ENCODE data around the gene PSENEN. TPM values are rescaled to one million over a fixed set of nuclear protein-coding genes. Genes with fewer than 3 reads are reported as not detected.
"Not testable (repeated sequence)": the region's sequence is repeated elsewhere in the genome, so short reads cannot be mapped to it uniquely, and the experiment has no call there.

PSENEN gene
- total RNA-seq, 1 experiment from 2014 or later, result 186 TPM

DNA sequence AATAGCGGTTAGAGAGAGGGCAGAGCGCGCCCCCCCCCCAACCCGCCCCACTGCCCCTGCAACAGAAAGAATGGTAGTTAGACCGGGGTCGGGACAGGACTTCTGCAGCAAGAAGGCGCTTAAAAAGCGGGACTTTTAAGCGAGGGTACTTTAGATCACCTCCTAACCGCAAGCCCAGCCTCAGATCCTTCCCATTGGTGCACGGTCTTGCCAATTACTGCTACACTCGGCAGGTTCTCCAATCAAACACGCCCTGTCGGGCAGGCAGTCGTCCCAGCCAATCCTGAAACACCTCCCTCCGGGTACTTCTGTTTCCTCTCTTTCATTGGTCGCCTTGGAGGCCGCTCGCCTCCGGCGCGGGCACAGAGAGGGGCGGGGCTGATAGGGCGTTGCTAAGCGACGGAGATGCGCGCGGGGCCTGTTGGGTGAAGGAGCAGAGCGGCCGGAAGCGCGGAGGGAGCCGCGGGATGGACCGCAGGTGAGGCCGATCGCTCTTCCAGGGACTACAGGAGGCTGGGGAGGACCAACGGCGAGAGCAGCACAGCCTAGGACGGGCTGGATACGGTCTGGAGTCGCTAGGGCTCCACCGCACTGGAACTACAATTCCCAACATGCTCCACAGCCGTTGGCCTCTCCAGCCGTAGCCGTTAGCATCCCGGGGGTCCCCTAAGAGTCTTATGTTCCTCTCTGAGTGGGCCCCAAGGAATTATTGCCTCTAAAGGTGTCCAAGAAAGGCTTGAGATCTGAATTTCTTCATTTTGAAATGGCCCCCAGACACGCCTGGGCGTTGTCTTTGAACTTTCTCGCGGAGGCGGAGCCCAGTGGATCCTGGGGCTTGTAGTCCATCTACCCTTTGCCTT lies 12.5 kb downstream of the PSENEN start, which contains the start of gene PROSER3:
PROSER3 (plus strand) TSS at position 428 of the 860 bp plus-strand sequence; CDS start at position 468, 40 bp downstream.
- peak; percentile 100 for DNase-seq (ENCODE audit: low read depth)
- in situ Hi-C loops (cut with HindIII; ENCODE audit: low pct_unique_long_range_greater_than_20kb, low sequenced_read_pairs), result no loop called here

DNA sequence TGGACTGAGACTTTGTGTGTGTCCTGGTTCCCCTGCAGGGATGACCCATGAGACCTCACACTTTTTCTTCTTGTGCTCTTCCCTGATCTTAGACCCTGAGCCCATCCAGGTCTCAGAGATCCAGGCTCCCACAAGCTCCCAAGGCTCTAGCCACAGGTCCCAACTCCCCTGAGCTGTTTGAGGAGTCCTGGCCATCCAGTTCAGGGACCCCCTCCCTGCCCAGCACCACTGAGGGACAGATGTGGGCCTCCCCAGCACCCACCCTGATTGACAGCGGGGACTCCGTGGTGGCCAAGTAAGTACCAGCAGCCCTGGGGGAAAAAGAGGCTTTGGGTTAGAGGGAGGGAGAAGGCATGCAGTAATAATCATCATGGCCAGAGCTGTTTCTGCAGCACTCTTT lies 14.2 kb downstream of the PSENEN start:
- DNase-seq (ENCODE audit: low read depth), result no peak
- in situ Hi-C loops (cut with HindIII; ENCODE audit: low pct_unique_long_range_greater_than_20kb, low sequenced_read_pairs), result no loop called here

DNA sequence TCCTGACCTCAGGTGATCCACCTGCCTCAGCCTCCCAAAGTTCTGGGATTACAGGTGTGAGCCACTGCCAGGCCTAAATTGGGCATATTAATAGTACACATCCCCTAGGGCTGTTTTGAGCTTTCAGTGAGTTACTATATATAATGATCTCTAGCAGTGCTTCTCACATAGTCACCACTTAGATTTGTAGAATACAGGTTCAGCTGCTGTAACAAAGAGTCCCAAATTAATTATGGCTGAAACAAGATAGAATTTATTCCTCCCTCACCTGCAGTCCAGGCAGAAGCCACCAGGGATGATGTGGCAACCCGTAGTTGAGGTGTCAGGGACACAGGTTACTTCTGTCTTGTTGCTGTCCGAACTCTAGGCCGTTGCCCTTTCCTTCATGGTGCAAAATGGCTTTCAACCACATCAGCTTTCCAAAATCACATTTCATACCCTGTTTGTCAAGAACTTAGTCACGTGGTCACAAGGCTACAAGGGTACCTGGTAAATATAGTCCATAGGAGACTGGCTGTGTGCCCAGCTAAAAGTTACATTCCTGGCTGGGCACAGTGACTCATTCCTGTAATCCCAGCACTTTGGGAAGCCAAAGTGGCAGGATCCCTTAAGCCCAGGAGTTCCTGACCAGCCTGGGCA lies 15.4 kb downstream of the PSENEN start:
- no peak for DNase-seq (ENCODE audit: low read depth)
- in situ Hi-C loops (cut with HindIII; ENCODE audit: low pct_unique_long_range_greater_than_20kb, low sequenced_read_pairs), result no loop called here

DNA sequence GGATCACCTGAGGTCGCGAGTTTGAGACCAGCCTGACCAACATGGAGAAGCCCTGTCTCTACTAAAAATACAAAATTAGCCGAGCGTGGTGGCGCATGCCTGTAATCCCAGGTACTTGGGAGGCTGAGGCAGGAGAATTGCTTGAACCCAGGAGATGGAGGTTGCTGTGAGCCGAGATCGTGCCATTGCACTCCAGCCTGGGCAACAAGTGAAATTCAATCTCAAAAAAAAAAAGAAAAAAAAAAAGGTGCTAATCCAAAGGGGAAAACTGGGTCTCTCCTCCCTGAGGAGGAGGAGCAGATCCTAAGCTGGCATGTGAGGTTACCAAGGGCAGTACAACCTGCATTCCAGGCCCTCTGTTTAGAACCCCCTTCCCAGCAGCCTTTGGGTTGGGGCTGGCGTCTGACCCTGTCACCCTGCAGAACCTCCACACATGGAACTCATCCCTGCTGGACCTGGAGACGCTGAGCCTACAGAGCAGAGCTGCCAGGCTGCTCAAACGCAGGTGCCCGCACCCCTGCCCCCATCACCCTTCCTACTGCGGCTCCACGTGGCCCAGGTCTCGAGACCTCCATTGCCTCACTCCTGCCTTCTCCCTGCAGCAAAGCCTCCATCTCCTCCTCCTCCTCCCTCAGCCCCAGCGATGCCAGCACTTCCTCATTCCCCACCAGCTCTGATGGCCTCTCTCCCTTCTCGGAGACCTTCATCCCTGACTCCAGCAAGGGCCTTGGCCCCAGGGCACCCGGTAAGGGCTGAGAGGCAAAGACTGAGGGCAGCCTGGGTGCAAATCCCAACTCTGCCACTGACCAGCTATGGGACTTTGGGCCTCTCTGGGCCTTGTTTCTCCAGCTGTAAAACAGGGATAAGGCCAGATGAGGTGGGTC lies 19.2 kb downstream of the PSENEN start:
- DNase-seq (ENCODE audit: low read depth), result no peak

DNA sequence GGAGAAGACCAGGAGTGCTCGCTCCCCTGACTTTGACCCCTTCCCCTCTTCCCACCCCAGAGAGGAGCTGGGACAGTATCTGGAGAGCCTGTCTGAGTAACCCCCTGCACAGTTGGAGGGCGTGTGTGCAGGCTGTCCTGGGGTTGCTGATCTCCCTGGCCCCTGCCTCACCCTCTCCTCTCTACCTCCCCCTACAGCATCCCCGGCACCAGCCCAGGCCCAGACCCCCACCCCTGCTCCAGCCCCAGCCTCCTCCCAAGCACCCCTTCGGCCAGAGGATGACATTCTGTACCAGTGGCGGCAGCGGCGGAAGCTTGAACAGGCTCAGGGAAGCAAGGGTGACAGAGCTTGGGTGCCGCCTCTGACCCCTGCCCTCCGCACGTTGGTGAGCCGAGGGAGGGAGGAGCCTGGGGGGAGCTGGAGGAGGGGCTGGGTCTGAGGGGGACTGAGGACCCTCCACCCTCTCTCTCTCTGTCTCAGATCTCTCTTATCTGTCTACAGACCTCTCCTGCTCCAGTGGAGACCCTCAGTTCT lies 21.2 kb downstream of the PSENEN start:
- no peak for DNase-seq (ENCODE audit: low read depth)
- in situ Hi-C loops (cut with HindIII; ENCODE audit: low pct_unique_long_range_greater_than_20kb, low sequenced_read_pairs), result no loop called here

More for the DNA sequence above, 19.2 kb downstream of the PSENEN start:
- in situ Hi-C loops (cut with HindIII; ENCODE audit: low pct_unique_long_range_greater_than_20kb, low sequenced_read_pairs), result no loop called here

DNA sequence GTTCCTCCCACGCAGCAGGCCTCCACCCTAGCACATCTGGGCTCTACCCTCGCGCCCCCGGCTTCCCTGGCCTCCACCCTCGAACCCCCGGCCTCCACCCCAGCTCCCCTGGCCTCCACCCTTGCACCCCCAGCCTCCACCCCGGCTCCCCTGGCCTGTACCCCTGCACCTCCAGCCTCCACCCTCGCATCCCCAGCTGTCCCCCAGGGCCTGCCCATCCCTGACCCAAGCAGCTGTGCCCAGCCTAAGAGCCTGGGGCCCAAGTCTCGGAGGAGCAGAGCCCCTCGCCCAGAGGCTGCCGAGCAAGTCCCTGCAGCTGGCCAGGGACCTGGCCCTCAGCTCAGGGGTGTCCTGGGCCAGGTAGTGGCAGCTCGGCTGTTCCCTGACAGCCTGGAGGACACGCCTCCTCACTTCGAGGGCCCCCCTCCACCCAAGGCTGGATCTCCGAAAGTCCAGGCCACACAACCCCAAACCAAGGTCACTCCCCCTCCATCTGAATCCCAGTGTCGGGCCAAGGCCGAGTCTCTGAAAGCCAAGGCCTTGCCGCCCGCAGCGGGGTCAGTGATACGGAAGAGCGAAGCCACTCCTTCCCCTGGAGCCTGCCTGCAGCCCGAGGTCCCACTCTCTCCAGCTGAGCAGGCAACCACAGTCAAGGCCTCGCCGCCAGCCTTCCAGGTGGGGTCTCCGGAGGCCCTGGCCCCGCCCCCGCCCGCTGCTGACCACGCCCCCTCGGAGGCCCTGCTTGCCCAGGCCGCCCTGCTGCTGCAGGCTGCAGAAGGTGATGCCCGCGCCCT lies 22.0 kb downstream of the PSENEN start:
- DNase-seq (ENCODE audit: low read depth), result peak; percentile 85
- in situ Hi-C loops (cut with HindIII; ENCODE audit: low pct_unique_long_range_greater_than_20kb, low sequenced_read_pairs), result no loop called here

DNA sequence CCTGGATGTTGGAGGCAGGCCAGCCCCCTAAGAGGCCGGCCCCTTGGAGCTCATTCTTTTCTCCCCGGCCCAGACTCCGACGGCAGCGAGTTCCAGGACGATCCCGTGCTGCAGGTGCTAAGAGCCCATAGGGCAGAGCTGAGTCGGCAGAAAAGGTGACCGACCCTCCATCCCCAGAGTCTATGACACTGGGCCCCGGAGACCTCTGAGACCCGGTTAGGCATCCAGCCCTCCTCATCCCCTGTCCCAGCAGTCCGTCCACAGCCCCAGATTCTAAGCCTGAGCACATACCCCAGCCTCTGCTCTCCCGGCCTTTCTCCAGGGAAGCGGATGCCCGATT lies 22.6 kb downstream of the PSENEN start:
- in situ Hi-C loops (cut with HindIII; ENCODE audit: low pct_unique_long_range_greater_than_20kb, low sequenced_read_pairs), result no loop called here
- DNase-seq (ENCODE audit: low read depth), result no peak

DNA sequence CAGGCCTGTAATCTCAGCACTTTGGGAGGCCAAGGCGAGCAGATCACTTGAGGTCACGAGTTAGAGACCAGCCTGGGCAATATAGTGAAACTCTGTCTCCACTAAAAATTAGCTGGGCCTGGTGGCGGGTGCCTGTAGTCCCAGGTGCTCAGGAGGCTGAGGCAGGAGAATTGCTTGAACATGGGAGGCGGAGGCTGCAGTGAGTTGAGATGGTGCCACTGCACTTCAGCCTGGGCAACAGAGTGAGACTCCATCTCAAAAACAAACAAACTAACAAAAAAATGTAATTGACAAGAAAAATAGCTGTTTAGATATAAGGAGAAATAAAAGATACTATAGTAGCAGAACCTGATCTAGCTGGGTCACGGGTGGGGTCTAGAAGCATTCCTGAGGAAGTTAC lies 26.9 kb downstream of the PSENEN start:
- DNase-seq (ENCODE audit: low read depth); in situ Hi-C loops (cut with HindIII; ENCODE audit: low pct_unique_long_range_greater_than_20kb, low sequenced_read_pairs): not testable (repeated sequence)

DNA sequence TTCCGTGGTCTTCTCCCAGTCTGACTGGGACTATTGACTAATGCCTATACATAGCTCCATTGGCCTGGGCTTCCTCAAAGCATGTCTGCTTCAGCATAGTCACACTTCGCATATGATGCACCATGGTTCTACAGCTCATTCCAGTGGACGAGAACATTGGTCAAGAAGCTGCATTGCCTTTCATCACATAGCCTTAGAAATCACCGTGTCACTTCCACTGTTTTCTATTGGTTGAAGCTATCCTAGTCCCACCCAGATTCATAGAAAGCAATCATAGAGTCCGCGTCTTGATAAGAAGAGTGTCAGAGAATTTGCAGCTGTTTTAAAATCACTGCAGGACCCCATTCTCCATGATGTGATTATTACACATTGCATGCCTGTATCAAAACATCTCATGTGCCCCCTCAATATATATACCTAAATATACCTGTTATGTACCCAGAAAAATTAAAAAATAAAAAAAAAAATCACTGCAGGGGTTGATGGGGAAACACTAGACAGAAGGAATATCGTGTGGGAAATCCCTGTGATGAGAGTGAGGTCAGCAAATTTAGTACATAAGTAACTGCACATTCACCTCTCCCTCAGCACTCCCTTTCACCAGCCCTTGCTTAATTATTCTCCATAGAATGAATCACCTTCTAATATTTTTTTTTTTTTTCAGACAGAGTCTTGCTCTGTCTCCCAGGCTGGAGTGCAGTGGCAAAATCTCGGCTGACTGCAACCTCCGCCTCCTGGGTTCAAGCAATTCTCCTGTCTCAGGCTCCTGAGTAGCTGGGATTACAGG lies 27.8 kb downstream of the PSENEN start:
- in situ Hi-C loops (cut with HindIII; ENCODE audit: low pct_unique_long_range_greater_than_20kb, low sequenced_read_pairs), result no loop called here
- peak; percentile 88 for DNase-seq (ENCODE audit: low read depth)

DNA sequence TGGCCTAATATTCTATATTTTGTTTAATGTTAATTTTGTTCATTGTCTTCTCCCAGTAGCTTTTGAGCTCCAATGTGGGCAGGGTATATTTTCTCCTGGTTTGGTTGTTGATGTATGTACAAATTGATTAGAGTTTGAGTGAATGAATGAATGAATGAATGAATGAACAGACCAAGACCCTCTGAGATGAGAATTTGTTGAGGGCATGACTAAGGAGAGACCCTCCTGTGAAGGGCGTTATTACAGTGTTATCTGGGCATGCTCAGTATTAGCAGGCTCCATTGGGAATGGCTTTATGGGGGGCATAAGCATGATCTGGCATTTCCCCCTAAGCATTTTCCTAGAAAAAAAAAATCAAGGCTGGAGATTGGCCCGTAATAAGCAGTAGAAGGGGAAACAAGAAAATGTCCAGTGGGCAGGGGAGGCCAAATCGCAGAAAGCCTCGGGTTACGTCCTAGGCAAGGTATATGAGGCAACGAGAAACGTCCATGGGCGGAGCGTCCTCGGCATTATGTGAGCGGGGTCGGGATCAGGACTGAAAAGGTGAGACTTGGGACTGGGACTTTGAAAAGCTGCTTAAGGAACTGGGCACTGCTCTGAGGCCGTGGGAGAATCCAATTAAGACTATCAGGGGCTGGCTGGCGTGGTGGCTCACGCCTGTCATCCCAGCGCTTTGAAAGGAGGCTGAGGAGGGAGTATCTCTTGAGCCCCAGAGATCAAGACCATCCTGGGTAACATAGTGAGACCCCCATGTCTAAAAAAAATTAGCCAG lies 29.0 kb downstream of the PSENEN start:
- in situ Hi-C loops (cut with HindIII; ENCODE audit: low pct_unique_long_range_greater_than_20kb, low sequenced_read_pairs), result no loop called here
- no peak for DNase-seq (ENCODE audit: low read depth)

DNA sequence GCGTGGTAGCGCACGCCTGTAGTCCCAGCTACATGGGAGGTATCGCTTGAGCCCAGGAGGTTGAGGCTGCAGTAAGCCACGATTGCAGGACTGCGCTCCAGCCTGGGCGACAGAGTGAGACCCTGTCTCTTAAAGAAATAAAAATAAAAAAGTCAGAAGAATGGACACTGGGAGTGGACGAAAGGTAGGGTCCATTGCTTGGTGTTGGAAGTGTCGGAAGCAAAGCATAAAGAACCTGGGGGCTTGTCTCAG lies 29.5 kb downstream of the PSENEN start:
- in situ Hi-C loops (cut with HindIII; ENCODE audit: low pct_unique_long_range_greater_than_20kb, low sequenced_read_pairs), result no loop called here
- DNase-seq (ENCODE audit: low read depth), result no peak

DNA sequence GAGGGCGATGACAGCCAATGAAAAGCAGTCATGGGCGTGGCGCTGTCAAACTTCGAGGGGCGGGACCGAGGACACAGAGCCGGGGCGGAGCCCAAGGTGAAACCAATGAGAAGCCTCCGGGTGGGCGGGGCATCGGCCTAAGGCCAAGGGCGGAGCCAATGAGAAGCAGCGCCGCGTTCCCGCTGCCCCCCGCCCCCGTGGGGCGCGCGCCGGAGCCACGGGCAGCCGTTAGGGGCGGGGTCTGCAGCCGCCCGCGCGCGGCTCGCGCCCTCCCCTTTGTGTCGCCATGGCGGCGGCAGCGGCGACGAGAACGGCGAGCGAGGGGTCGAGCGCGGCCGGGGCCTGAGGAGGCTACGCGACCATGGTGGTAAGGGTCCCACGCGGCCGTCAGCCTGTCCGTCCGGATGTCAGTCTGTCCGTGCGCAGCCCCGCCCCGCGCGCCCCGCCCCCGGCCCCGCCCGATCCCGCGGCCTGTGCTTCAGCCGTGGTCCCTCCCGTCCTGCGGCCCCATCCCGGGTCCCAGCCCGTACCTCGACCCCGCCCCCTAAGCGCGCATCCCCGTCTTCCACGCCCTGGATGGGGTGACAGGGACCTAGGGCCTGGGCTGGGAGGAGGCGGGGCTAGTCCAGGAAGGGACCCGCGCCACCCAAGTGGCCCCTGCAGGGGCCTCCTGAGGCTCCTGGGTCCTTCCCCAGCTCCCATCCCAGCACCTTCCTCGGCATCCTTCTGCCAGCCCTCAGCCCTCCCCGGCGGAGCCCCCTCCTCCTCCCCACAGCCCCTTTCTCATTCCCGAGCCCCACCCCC lies 30.0 kb downstream of the PSENEN start, which contains the start of gene ARHGAP33:
ARHGAP33 (plus strand) TSS at position 267 of the 804 bp plus-strand sequence; CDS start at position 362, 95 bp downstream.
- in situ Hi-C loops (cut with HindIII; ENCODE audit: low pct_unique_long_range_greater_than_20kb, low sequenced_read_pairs), result no loop called here

DNA sequence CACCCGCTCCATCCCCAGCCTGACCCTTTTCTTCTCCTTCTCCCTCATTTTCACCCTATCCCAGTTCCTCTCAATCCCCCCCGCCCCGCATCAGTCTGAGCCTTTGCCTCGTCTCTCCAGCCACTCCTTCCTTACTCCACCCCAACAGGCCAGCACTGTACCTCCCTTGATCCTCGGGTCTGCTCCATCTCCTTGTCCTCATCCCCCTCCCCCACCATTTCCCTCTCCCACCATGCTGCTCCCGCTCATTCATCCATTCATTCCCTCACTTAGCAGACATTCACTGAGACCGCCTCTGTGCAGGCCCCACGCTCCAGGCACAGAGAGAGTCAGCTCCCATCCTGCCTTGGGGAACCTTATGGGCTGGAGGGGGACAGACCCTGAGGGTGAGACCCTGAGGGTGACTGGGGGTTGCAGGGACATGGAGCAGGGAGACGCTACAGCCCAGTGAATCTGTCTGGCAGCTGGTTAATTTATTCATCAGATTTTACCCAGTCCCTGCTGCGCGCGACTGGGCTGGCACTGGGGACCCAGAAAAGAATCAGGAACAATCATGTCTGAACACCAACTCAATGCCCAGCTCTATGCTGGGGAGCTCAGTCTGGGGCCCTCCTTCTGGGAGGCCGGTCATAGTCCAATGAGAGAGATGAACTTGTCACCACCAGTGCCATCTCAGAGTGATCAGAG lies 30.8 kb downstream of the PSENEN start:
- DNase-seq (ENCODE audit: low read depth), result no peak
- in situ Hi-C loops (cut with HindIII; ENCODE audit: low pct_unique_long_range_greater_than_20kb, low sequenced_read_pairs), result no loop called here

More for the DNA sequence above, 30.0 kb downstream of the PSENEN start, which contains the start of gene ARHGAP33:
- DNase-seq (ENCODE audit: low read depth), result peak; percentile 96

DNA sequence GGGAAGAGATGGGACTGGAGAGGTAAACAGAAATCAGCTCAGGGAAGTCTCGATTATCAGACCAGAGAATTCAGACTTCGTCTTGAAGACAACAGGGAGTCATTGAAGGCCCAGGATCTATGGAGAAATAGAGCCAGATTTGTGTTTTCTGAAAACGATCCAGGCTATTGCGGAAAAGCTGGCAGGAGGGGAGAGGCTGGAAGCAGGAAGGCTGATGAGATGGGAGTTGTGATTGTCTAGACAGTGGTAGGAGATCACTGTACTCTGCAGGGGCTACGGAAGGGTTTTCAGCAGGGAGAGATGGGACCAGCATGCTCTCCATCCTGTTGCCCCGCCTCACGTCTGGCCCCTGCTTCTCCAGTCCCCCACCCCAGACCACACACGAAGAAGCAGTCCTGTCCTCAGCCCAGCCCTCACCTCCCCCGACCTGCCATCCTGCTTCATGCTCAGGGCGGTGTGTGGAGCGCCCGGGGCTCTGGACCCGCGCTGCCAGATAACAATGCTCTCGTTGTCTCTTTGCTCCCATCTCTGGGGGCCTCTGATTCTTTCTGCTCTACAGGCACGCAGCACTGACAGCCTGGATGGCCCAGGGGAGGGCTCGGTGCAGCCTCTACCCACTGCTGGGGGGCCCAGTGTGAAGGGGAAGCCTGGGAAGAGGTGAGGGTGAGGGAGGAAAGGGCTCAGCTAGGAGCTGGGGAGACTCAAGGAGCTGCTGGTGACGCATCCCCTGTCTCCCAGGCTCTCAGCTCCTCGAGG lies 31.8 kb downstream of the PSENEN start:
- DNase-seq (ENCODE audit: low read depth), result no peak
- in situ Hi-C loops (cut with HindIII; ENCODE audit: low pct_unique_long_range_greater_than_20kb, low sequenced_read_pairs), result no loop called here

DNA sequence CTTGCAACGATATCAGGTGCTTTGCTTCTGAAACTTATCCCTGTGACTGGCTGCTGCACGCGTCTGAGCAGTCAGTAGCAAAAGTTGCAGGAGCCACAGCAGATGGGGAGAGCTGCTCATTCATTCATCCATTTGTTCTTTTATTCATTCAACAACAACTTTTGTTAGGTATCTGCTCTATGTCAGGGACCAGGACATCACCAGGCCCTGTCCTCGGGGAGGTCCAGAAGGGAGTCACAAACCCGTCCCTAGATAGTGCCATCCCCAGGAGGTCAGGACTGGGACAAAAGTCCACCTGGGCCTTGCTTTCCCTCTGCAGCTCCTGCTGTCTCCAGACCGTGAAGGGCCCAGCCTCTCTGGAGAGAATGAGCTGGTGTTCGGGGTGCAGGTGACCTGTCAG lies 32.5 kb downstream of the PSENEN start:
- in situ Hi-C loops (cut with HindIII; ENCODE audit: low pct_unique_long_range_greater_than_20kb, low sequenced_read_pairs), result no loop called here
- DNase-seq (ENCODE audit: low read depth), result no peak

Measured in Caki2 (cell line).